ENCODE data around the gene PLA2G6.

Gene PLA2G6

GRCh38 chr22:38213990-38214301 is 32.3 kb upstream of the PLA2G6 start:
- DNase-seq (ENCODE audit: low read depth, low spot score): no peak

GRCh38 chr22:38213319-38213989 is 31.8 kb upstream of the PLA2G6 start:
- no peak for DNase-seq (ENCODE audit: low read depth, low spot score)

GRCh38 chr22:38212442-38212841 is 30.8 kb upstream of the PLA2G6 start:
- no peak for DNase-seq (ENCODE audit: low read depth, low spot score)

GRCh38 chr22:38211556-38211955 is 29.9 kb upstream of the PLA2G6 start:
- DNase-seq (ENCODE audit: low read depth, low spot score): no peak

- DNase-seq (ENCODE audit: low read depth, low spot score): no peak
These were observed 26.9 kb upstream of the PLA2G6 start for GRCh38 chr22:38208551-38208968.

- DNase-seq (ENCODE audit: low read depth, low spot score): no peak
These were observed 26.3 kb upstream of the PLA2G6 start for GRCh38 chr22:38207898-38208432.

GRCh38 chr22:38205261-38206128 is 23.9 kb upstream of the PLA2G6 start:
- no peak for DNase-seq (ENCODE audit: low read depth, low spot score)

GRCh38 chr22:38204784-38205183 is 23.2 kb upstream of the PLA2G6 start:
- no peak for DNase-seq (ENCODE audit: low read depth, low spot score)

GRCh38 chr22:38203855-38204514 is 22.4 kb upstream of the PLA2G6 start:
- no peak for DNase-seq (ENCODE audit: low read depth, low spot score)

- DNase-seq (ENCODE audit: low read depth, low spot score): no peak
These were observed 21.6 kb upstream of the PLA2G6 start for GRCh38 chr22:38203090-38203810.

GRCh38 chr22:38202437-38203089 is 20.9 kb upstream of the PLA2G6 start:
- no peak for DNase-seq (ENCODE audit: low read depth, low spot score)

- DNase-seq (ENCODE audit: low read depth, low spot score): peak; percentile 77
These were observed 20.2 kb upstream of the PLA2G6 start, which contains the start of gene MAFF for GRCh38 chr22:38201711-38202436. TSS of gene MAFF (plus strand) at chr22:38201994. CDS start at chr22:38213854, 11,860 bp downstream.

GRCh38 chr22:38201371-38201710 is 19.7 kb upstream of the PLA2G6 start:
- DNase-seq (ENCODE audit: low read depth, low spot score): no peak

GRCh38 chr22:38199826-38200559 is 18.4 kb upstream of the PLA2G6 start:
- DNase-seq (ENCODE audit: low read depth, low spot score): no peak

GRCh38 chr22:38196791-38197419 is 15.3 kb upstream of the PLA2G6 start:
- DNase-seq (ENCODE audit: low read depth, low spot score): no peak

GRCh38 chr22:38193580-38193979 is 11.9 kb upstream of the PLA2G6 start:
- DNase-seq (ENCODE audit: low read depth, low spot score): no peak

- DNase-seq (ENCODE audit: low read depth, low spot score): no peak
These were observed 10.8 kb upstream of the PLA2G6 start for GRCh38 chr22:38192475-38192863.

GRCh38 chr22:38191731-38192474 is 10.3 kb upstream of the PLA2G6 start:
- DNase-seq (ENCODE audit: low read depth, low spot score): no peak

- DNase-seq (ENCODE audit: low read depth, low spot score): no peak
These were observed 9.4 kb upstream of the PLA2G6 start for GRCh38 chr22:38191055-38191454.

Data from activated CD4-positive, CD25-positive, alpha-beta regulatory T cell treated with anti-CD3 and anti-CD28 coated beads, Interleukin-2, amount 50 U/mL, for 16 hours (primary cell).